ENCODE data around the gene PROK2. TPM values are rescaled to one million over a fixed set of nuclear protein-coding genes. Genes with fewer than 3 reads are reported as not detected.

Gene PROK2
- total and polyA plus RNA-seq, 4 donors, result 0.24 to 0.84 (median 0.41) TPM

DNA sequence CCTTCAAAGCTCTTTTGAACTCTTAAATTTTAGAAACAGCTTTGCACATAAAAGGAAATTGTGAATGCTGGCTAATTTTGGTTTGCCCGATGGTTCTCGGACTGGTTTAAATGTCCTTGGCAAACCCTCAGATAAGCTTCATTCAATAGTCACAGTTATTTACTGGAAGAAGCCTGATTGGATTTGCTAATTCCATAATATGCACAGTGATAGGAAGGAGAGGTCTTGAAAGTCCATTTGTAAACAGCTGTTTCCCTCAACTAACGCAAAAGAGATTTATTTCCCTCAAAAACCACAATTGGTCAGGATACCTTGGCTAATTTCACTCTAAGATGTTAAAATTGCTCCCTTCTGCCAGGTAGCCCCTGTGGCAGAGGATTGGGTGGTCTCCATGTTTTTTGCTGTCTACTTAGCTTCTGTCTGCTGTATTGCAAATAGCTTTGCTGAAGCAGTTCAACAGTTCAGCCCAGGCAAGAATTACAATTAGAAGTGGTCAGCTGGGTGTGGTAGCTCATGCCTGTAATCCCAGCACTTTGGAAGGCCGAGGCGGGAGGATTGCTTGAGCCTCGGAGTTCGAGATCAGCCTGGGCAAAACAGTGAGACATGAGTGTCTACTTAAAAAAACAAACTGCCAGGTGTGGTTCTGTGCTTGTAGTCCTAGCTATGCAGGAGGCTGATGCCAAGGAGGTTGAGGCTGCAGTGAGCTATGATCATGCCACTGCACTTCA, 30.6 kb upstream of the PROK2 start:
- H3K36me3 ChIP-seq (ENCODE audit: control insufficient read depth in 4 of 4, insufficient read depth in 3 of 4, low read depth in 1 of 4, low read length in 3 of 4), result no peaks in the 10 kb centered on the region
- 90% methylated on average over 7 of the region's 7 CpGs for WGBS
- TF ChIP-seq RAD21 (IDR thresholded peaks at IDR 0.05) (no peak), HNF4A (conservative IDR thresholded peaks at IDR 0.05) (no peak), FOXA2 (IDR thresholded peaks at IDR 0.05) (no peak), JUND (IDR thresholded peaks at IDR 0.05) (no peak), FOXA1 (IDR thresholded peaks at IDR 0.05) (no peak), SP1 (IDR thresholded peaks at IDR 0.05) (no peak), NR2F2 (IDR thresholded peaks at IDR 0.05) (no peak), GABPA (IDR thresholded peaks at IDR 0.05 in 1 of 2, conservative IDR thresholded peaks at IDR 0.05 in 1 of 2) (no peak), YY1 (IDR thresholded peaks at IDR 0.05) (no peak), EGR1 (IDR thresholded peaks at IDR 0.05; ENCODE audit: low read depth in 2 of 2) (no peak), TAF1 (conservative IDR thresholded peaks at IDR 0.05) (no peak), RXRA (IDR thresholded peaks at IDR 0.05) (no peak), HNF4G (IDR thresholded peaks at IDR 0.05) (no peak)
- TF ChIP-seq, protein P1, sequence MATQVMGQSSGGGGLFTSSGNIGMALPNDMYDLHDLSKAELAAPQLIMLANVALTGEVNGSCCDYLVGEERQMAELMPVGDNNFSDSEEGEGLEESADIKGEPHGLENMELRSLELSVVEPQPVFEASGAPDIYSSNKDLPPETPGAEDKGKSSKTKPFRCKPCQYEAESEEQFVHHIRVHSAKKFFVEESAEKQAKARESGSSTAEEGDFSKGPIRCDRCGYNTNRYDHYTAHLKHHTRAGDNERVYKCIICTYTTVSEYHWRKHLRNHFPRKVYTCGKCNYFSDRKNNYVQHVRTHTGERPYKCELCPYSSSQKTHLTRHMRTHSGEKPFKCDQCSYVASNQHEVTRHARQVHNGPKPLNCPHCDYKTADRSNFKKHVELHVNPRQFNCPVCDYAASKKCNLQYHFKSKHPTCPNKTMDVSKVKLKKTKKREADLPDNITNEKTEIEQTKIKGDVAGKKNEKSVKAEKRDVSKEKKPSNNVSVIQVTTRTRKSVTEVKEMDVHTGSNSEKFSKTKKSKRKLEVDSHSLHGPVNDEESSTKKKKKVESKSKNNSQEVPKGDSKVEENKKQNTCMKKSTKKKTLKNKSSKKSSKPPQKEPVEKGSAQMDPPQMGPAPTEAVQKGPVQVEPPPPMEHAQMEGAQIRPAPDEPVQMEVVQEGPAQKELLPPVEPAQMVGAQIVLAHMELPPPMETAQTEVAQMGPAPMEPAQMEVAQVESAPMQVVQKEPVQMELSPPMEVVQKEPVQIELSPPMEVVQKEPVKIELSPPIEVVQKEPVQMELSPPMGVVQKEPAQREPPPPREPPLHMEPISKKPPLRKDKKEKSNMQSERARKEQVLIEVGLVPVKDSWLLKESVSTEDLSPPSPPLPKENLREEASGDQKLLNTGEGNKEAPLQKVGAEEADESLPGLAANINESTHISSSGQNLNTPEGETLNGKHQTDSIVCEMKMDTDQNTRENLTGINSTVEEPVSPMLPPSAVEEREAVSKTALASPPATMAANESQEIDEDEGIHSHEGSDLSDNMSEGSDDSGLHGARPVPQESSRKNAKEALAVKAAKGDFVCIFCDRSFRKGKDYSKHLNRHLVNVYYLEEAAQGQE (IDR thresholded peaks at IDR 0.05), result no peak
- TF ChIP-seq, protein P2, sequence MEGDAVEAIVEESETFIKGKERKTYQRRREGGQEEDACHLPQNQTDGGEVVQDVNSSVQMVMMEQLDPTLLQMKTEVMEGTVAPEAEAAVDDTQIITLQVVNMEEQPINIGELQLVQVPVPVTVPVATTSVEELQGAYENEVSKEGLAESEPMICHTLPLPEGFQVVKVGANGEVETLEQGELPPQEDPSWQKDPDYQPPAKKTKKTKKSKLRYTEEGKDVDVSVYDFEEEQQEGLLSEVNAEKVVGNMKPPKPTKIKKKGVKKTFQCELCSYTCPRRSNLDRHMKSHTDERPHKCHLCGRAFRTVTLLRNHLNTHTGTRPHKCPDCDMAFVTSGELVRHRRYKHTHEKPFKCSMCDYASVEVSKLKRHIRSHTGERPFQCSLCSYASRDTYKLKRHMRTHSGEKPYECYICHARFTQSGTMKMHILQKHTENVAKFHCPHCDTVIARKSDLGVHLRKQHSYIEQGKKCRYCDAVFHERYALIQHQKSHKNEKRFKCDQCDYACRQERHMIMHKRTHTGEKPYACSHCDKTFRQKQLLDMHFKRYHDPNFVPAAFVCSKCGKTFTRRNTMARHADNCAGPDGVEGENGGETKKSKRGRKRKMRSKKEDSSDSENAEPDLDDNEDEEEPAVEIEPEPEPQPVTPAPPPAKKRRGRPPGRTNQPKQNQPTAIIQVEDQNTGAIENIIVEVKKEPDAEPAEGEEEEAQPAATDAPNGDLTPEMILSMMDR (IDR thresholded peaks at IDR 0.05; ENCODE audit: low read depth, low read length, missing input control), result no peak
- TF ChIP-seq, protein P3, sequence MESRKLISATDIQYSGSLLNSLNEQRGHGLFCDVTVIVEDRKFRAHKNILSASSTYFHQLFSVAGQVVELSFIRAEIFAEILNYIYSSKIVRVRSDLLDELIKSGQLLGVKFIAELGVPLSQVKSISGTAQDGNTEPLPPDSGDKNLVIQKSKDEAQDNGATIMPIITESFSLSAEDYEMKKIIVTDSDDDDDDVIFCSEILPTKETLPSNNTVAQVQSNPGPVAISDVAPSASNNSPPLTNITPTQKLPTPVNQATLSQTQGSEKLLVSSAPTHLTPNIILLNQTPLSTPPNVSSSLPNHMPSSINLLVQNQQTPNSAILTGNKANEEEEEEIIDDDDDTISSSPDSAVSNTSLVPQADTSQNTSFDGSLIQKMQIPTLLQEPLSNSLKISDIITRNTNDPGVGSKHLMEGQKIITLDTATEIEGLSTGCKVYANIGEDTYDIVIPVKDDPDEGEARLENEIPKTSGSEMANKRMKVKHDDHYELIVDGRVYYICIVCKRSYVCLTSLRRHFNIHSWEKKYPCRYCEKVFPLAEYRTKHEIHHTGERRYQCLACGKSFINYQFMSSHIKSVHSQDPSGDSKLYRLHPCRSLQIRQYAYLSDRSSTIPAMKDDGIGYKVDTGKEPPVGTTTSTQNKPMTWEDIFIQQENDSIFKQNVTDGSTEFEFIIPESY (IDR thresholded peaks at IDR 0.05), result no peak
- TF ChIP-seq, protein P4, sequence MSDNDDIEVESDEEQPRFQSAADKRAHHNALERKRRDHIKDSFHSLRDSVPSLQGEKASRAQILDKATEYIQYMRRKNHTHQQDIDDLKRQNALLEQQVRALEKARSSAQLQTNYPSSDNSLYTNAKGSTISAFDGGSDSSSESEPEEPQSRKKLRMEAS (IDR thresholded peaks at IDR 0.05), result no peak
- TF ChIP-seq, protein P5, sequence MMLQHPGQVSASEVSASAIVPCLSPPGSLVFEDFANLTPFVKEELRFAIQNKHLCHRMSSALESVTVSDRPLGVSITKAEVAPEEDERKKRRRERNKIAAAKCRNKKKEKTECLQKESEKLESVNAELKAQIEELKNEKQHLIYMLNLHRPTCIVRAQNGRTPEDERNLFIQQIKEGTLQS (IDR thresholded peaks at IDR 0.05), result no peak
- H3K9ac ChIP-seq (ENCODE audit: low read depth in 1 of 2, low read length in 2 of 2), result no peak overlapping the region
- no peak overlapping the region for H3K4me3 ChIP-seq (ENCODE audit: low read depth in 1 of 3, low read length in 3 of 3)
- no peak overlapping the region for H3K27ac ChIP-seq (ENCODE audit: low read depth in 1 of 2, low read length in 2 of 2)
- no peaks in the 10 kb centered on the region for H3K27me3 ChIP-seq (ENCODE audit: control insufficient read depth in 4 of 4, insufficient read depth in 4 of 4, low read length in 3 of 4)
- no peak for DNase-seq (ENCODE audit: low spot score)
- H3K9me3 ChIP-seq (ENCODE audit: control insufficient read depth in 4 of 4, low read length in 3 of 4), result no peaks in the 10 kb centered on the region
- H3K4me1 ChIP-seq (ENCODE audit: control insufficient read depth in 4 of 4, insufficient read depth in 4 of 4, low read length in 3 of 4), result no peaks in the 10 kb centered on the region
